NCI-H774 (cell line): ENCODE results near the gene SCNN1A.
"Not testable (repeated sequence)": the region's sequence is repeated elsewhere in the genome, so short reads cannot be mapped to it uniquely, and the experiment has no call there.

Experiments
- DNase-seq: peaks from one replicate; lab custom pipeline; 2025; lab: John Stamatoyannopoulos, UW

The SCNN1A gene

DNA sequence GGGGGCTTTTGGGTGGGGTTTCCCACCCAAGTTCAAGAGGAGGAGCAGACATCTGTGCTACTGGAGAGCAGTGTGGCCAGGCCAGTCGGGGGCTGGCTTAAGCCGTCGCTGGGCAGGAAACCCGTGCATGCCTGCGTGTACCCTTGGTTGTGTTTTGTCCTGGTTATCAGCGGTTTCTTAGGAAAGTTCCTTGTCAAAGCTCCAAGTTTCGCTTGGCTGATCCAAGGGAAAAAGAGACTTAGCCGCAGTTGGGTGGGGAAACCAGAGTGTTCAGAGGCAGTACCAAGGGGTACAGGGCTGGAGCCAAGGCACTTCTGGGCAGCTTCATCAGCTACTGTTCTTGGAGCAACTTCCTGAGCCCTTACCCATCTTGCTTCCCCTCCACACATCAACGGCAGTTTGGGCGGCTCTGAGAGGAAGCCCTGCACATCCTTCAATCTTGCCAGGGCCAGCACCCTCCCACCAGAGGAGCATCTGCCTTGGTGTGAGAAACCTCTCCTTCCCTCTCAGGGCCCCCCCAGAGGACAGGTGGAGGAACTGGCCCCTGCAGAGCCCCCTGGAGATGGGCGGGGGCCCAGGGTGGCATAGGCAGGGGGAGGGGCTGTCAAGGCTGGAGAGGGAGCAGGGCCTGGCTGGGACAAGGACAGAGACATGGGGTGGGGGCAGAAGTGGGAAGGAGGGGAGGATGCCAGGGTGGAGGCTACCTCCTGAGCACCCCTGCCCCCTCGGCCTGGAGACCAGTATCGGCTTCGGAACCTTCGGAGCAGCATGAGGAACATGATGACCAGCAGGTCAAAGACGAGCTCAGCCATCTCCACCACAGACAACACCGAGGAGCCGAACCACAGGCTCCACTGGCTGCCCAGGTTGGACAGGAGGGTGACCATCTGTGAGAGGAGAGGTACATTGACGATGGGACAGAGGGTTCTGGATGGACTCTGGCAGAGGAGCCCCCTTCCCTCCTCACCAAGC, 27.7 kb downstream of the SCNN1A start:
- no peak for DNase-seq

GRCh38 chr12:6346942-6347341, 28.4 kb downstream of the SCNN1A start:
- DNase-seq = no peak

- DNase-seq = no peak
These were observed 29.0 kb downstream of the SCNN1A start for GRCh38 chr12:6346235-6346832.

DNA sequence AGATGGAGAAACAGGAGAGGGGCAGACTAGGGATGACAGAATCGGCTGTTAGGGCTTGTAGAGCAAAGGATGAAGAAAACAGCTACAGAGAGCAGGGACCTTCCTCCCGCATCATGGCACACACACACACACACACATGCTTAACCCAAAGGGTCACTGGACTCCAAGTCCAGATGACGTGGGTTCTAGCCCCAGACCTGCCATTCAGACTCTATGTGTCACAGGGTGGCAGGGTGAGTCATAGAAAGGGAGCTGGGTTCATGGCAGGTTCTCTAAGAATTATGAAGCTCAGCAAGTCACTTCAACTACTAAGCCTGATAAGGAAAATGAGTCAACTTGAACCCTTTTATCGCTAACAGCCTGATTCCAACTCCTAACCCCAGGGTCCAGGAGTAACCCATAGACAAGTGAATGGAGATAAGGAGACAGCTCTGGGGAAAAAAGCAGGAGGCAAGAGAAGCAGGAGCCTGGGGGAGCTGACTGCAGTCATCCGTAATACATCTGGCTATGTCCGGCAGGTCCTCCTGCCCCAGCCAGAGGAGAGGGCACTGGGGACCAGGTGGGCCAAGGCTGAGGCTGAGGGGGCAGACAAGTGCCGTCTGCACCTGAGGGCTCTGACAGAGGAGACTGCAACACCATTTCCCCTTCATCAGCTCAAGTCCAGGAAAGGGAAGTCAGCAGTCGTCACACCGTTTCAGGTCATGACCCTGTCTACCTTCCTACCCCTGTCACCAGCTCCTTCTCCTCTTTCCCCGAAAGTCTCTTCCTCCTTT, 29.9 kb downstream of the SCNN1A start:
- no peak for DNase-seq

DNA sequence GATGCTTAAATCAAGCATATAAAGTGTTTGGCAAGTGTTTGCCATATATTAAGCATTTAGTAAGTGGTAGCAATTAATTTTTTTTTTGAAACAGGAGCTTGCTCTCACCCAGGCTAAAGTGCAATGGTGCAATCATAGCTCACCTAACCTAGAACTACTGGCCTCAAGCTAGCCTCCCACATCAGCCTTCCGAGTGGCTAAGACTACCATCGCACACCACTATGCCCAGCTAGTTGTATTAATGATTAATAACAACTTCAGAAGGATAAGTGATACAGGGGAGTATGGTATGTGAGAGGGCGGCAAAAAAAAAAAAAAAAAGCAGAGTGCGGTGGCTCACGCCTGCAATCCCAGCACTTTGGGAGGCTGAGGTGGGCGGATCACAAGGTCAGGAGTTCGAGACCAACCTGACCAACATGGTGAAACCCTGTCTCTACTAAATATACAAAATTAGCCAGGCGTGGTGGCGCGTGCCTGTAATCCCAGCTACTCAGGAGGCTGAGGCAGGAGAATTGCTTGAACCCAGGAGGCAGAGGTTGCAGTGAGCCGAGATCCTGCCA, 31.2 kb downstream of the SCNN1A start:
- DNase-seq = not testable (repeated sequence)

- DNase-seq = no peak
These were observed 31.8 kb downstream of the SCNN1A start for GRCh38 chr12:6343518-6343917.

- DNase-seq = no peak
These were observed 33.0 kb downstream of the SCNN1A start for GRCh38 chr12:6342140-6342889.

DNA sequence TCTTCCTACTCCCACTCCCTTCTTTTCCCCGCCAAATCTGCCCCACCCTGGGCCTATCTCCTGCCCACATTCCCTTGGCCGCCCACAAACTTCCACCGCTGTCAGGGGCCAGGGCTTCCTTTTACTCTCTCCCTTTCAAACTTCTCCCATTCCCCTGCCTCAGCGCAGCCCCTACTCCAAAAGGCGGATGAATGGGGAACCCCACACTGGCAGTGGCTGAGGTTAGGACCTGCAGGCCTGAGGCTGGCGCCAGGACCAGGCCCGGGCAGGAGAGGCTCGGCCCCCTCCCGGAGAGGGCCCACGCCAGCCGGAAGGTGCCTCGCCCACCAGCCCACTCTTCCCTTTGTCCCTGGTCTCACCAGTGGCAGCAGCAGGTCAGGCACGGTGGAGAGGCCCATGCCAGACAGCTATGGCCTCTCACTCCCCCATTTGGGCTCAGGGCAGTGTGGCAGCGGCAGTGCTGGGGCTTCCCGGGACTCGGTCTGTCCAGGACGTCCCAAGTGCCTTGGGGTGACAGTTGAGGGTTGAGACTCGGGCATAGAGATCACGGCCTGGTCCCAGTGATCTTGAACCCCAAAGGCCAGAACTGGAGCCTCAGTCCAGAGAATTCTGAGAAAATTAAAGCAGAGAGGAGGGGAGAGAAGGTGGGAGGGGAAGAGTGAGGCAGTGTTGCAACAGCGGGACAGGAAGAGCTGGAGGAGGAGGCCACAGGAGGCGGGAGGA, 33.8 kb downstream of the SCNN1A start, which contains the start of gene TNFRSF1A:
Gene TNFRSF1A, minus strand, starts transcription at position 660 of the 723 bp plus-strand sequence. Its CDS starts 262 bp downstream, at position 398.
- DNase-seq = no peak

DNA sequence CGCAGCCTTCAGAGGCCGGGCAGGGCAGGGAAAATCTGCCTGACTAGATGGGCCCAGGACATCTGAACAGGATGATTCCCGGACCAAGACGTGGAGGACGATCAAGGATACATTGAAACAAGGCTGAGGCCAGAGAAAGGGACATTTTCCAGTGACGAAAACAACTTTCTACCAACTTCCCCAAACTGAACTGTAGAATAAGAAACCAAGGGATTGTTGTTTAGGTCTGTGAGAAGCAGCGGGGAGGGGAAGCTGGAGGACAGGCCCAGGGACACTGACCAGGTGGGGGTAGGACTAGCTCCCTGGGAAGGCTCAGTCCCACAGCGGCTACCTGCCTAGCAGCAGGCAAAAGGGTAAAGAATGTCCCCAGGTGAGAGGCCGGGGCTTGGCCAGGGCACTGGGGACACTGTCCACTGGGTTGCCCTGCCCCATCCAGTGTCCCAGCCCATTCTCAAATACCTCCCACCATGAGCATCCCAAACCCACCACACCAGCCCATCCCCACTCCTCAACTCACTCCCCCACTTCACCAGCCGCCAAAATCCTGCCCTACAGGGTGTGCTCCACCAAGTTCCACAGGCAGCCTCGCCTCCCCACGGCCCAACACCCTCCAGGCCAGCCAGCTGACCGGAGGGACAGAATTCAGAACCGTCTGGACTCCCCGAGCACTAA, 34.5 kb downstream of the SCNN1A start:
- no peak for DNase-seq

- no peak for DNase-seq
These were observed 35.2 kb downstream of the SCNN1A start for GRCh38 chr12:6340032-6340638.

- no peak for DNase-seq
These were observed 36.4 kb downstream of the SCNN1A start for GRCh38 chr12:6338955-6339354.

- DNase-seq = not testable (repeated sequence)
These were observed 36.8 kb downstream of the SCNN1A start for GRCh38 chr12:6338536-6338935.

- DNase-seq = no peak
These were observed 37.4 kb downstream of the SCNN1A start for GRCh38 chr12:6337958-6338433.

DNA sequence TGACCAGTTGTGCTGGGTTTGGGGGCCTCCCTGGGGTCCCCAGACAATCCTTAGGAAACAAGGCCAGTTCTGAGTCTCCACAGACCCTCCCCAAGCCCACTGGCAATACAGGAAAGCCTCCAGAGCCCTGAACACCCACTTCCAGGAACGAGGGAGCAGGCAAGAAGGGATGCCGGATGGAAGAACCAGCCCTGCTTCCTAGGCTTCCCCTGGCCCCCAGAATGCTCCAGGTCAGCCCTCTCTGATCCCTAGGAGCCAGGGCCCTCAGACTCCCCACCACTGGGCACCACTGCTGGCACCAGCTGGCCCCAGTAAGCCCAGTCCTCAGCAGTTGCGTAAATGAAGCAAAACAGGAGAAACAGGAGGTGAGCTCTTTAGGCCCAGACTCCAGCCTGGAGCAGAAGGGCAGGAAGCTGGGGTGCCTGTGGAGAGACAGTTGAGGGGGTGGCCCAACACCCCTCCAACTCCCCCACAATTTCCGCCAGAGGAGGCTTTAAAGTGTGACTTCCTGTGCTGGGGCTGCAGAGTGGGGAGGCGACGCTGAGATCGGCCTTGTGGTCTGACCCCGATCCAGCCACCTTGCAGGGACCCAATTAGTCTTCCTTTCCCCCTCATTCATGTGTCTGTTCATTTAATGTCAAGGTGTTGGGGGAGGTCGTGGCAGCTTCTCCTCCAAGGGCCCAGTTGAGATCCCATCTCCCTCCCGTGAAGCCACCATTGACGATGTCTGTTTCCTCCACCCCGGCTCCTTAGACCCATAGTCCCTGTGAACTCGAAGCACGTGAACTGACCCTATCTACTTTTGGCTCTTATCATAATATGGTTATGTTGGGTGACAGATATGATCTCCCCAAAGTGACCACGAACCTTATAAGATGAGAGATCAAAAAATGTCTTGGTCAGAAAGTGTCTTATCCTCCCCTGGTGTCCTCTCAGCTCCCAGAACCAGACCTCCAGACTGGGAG, 38.2 kb downstream of the SCNN1A start:
- DNase-seq = no peak

DNA sequence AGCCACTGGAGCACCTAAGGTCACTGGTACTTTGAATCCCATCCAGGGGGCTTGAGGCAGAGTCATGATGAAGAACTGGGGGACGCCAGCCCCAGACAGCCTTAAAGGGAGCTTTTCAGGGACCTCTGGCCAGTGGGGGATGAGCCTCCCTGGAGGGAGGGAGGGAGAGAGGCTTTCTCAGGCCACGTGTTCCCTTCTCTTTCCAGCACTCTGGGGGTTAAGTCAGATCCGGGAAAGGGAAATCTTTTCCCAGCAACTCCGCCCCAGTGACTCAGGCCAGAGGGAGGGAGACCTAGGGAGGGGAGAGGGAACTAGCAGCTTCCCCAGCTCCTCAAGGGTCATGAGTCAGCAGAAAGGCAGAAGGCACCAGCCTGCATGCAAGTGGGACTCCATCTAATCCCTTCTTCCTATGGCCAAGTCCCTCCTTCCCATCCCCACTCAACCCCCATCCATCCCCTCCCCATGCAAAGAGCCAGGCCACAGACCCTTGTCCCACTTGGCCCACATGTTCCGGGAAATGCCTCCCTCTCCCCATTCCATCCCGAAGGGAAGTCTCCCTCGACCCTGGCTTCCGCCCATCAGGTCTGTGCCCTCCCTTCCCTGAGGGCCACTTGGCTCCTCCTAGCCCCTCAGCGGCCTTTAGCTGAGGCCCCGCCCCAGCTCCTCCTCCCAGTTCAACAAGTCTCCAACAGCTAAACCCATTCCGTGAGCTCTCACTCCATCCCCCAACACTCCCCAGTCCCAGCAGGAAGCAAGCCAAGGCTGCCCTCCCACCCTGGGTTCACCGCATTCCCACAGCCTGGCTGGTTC, 39.1 kb downstream of the SCNN1A start:
- no peak for DNase-seq

- DNase-seq = no peak
These were observed 39.8 kb downstream of the SCNN1A start for GRCh38 chr12:6335451-6336078.

DNA sequence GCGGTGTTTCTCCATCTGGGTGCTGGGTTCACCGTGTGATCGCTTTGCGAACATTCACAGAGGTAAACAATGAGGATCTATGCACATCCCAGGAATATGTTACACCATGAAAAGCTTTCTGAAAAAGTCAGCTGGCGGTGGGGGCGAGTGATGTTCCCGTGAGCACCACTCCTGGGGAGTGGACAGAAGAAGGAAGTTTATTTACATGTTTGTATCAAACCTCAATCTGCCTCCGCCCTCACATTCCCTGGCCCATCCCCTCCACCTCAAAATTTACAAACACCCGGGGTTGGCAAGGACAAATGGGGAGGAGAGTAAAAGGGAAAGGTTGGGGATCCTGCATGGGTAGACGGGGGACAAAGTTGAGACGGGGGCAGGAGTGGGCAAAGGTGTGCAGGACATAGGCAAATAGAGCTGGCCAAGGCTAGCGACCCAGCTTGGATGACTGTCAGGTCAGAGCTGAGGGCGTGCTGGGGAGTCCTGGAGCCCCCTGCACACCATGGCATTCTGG, 40.4 kb downstream of the SCNN1A start:
- no peak for DNase-seq
